ENCODE data around the gene KAZN. TPM values are rescaled to one million over a fixed set of nuclear protein-coding genes. Genes with fewer than 3 reads are reported as not detected.

Gene KAZN
- total RNA-seq, 1 donor from 2014 or later: 21.2 TPM

GRCh38 chr1:14822996-14823395 lies 224.5 kb downstream of the KAZN start:
- DNase-seq (peak; percentile 10), ATAC-seq (no peak)
- intact Hi-C loops (cut with DNase I): no loop called here
- no peak overlapping the region for H3K27ac ChIP-seq
- no peaks in the 10 kb centered on the region for H3K4me1 ChIP-seq
- no peaks in the 10 kb centered on the region for H3K9me3 ChIP-seq
- no peaks in the 10 kb centered on the region for H3K36me3 ChIP-seq
- no peak overlapping the region for H3K4me3 ChIP-seq
- TF ChIP-seq CTCF (IDR thresholded peaks at IDR 0.05): no peak
- no peaks in the 10 kb centered on the region for H3K27me3 ChIP-seq (ENCODE audit: low read depth)

- intact Hi-C loops (cut with DNase I): no loop called here
- no peak for DNase-seq
- ATAC-seq: no peak
- H3K9me3 ChIP-seq: no peaks in the 10 kb centered on the region
- H3K36me3 ChIP-seq: no peaks in the 10 kb centered on the region
- no peak for TF ChIP-seq CTCF (IDR thresholded peaks at IDR 0.05)
- H3K27ac ChIP-seq: no peak overlapping the region
- no peaks in the 10 kb centered on the region for H3K27me3 ChIP-seq (ENCODE audit: low read depth)
- H3K4me1 ChIP-seq: no peaks in the 10 kb centered on the region
- no peak overlapping the region for H3K4me3 ChIP-seq
Observed at GRCh38 chr1:14824314-14824915, 225.9 kb downstream of the KAZN start.

GRCh38 chr1:14825396-14825795 lies 226.9 kb downstream of the KAZN start:
- intact Hi-C loops (cut with DNase I): no loop called here
- Histone ChIP-seq H3K9me3 (no peaks in the 10 kb centered on the region), H3K27me3 (ENCODE audit: low read depth) (no peaks in the 10 kb centered on the region), H3K27ac (no peak overlapping the region), H3K4me1 (no peaks in the 10 kb centered on the region), H3K4me3 (no peak overlapping the region), H3K36me3 (no peaks in the 10 kb centered on the region)
- ATAC-seq: no peak
- no peak for TF ChIP-seq CTCF (IDR thresholded peaks at IDR 0.05)
- peak; percentile 4 for DNase-seq

GRCh38 chr1:14826172-14826636 lies 227.7 kb downstream of the KAZN start:
- intact Hi-C loops (cut with DNase I): no loop called here
- H3K27ac ChIP-seq: no peak overlapping the region
- peak; percentile 34 for DNase-seq

GRCh38 chr1:14826731-14827326 lies 228.3 kb downstream of the KAZN start:
- Histone ChIP-seq H3K27ac (no peak overlapping the region), H3K4me3 (no peak overlapping the region), H3K27me3 (ENCODE audit: low read depth) (no peaks in the 10 kb centered on the region), H3K9me3 (no peaks in the 10 kb centered on the region), H3K36me3 (no peaks in the 10 kb centered on the region), H3K4me1 (no peaks in the 10 kb centered on the region)
- intact Hi-C loops (cut with DNase I): no loop called here
- DNase-seq: peak; percentile 34
- ATAC-seq: no peak
- no peak for TF ChIP-seq CTCF (IDR thresholded peaks at IDR 0.05)

More at GRCh38 chr1:14826172-14826636, 227.7 kb downstream of the KAZN start:
- peak in 1 of 2 donors; percentile 39 for ATAC-seq
- Histone ChIP-seq H3K4me3 (no peak overlapping the region), H3K36me3 (no peaks in the 10 kb centered on the region), H3K9me3 (no peaks in the 10 kb centered on the region), H3K27me3 (ENCODE audit: low read depth) (no peaks in the 10 kb centered on the region), H3K4me1 (no peaks in the 10 kb centered on the region)
- TF ChIP-seq CTCF (IDR thresholded peaks at IDR 0.05): no peak
